A673 (cell line): ENCODE results near the gene RSL1D1.

ENCODE experiments used
- CTCF ChIP-seq: fragments of 300-800, 200-600 bp; sonication (generic); conservative IDR thresholded peaks from 2 replicates; pipeline ENCODE4 v1.5.1; 2017; ENCODE audit warnings: low read depth, mild to moderate bottlenecking, antibody characterized with exemption, low read length, moderate library complexity, mixed read lengths
- EZH2 ChIP-seq: fragments of 200-600 bp; sonication (generic); IDR thresholded peaks from 2 replicates; pipeline ENCODE4 v1.6.1; 2017; ENCODE audit warnings: borderline replicate concordance, low read depth, mild to moderate bottlenecking, mixed read lengths, antibody characterized with exemption, low read length; ENCODE audit not compliant: poor library complexity, severe bottlenecking

GRCh38 chr16:11806721-11807120 is 44.6 kb downstream of the RSL1D1 start:
- TF ChIP-seq CTCF (no peak), EZH2 (no peak)
